ENCODE results near the gene TDRD10. TPM values are rescaled to one million over a fixed set of nuclear protein-coding genes. Genes with fewer than 3 reads are reported as not detected.
"Not testable (repeated sequence)": the region's sequence is repeated elsewhere in the genome, so short reads cannot be mapped to it uniquely, and the experiment has no call there.

The TDRD10 gene
- total RNA-seq, 1 experiment from 2014 or later: not detected

DNA sequence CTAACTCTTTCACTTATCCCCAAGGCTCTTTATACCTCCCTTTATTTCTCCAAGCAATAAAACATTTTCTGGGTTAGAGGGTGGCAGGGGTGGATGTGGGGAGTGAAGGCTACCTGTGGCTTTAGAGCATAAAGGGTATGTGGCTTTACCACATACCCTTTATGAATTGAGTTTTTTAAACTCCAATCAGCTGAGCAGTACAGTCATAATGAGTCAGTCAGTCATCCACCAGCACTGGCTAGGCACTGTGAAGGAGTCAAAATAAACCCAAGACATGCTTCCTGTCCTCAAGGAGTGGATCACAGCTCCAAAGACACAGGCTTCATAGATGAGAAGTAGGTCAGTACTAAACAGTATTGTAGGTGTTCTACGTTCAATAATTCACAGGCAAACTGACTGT is 2.6 kb upstream of the TDRD10 start:
- DNase-seq (ENCODE audit: low read depth): no peak
- in situ Hi-C loops (cut with HindIII; ENCODE audit: low pct_unique_long_range_greater_than_20kb, low sequenced_read_pairs): no loop called here

DNA sequence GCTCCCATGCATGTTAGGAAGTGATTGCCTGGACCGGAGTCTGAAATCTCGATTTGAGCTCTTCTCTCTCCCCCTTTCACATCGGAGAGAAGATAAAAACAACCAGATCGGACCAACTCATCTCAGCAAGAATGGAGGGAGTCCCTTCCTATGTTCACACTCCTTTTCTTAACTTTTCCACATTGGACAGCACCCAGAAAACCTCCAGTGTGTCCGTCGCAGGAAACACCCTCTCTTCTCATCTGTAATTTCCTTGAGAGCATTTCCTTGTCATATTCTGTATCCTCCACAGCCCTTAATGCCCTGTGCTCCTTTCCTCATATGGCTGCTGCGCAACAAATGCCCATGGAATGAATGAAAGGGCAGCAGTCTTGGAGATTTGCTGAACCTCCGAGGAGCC is 1.5 kb upstream of the TDRD10 start:
- no peak for DNase-seq (ENCODE audit: low read depth)
- in situ Hi-C loops (cut with HindIII; ENCODE audit: low pct_unique_long_range_greater_than_20kb, low sequenced_read_pairs): no loop called here

DNA sequence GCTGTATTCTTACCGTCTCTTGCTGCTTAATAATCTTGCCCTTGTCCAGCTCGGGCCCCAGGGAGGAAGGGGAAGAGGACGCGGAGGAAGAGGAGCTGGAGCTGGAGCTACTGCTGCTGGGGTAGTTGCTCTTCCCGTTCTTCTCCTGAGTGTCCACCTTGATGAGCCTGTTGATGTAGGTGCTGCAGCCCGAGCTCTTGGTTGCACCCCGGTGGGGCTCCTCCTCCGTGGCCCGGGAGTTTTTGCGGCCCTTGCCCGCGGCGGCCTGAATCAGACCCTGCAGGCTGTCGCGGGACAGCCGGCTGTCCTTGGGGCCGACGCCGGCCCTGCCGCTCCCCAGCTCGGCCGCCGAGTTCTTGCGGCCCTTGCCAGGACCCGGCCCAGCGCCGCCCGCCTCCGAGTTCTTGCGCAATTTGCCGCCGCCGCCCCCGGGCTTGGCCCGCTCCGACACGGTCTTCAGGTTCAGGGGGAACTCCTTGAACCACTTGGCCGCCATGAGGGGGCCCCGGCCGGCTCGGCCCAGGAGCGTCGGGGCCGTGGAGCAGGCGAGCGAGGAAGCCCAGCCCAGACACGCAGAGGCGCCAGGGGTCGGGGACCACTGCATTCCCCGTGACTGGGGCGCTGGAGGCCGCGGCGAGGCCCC is 475 bp upstream of the TDRD10 start:
- DNase-seq (ENCODE audit: low read depth): no peak
- in situ Hi-C loops (cut with HindIII; ENCODE audit: low pct_unique_long_range_greater_than_20kb, low sequenced_read_pairs): no loop called here

DNA sequence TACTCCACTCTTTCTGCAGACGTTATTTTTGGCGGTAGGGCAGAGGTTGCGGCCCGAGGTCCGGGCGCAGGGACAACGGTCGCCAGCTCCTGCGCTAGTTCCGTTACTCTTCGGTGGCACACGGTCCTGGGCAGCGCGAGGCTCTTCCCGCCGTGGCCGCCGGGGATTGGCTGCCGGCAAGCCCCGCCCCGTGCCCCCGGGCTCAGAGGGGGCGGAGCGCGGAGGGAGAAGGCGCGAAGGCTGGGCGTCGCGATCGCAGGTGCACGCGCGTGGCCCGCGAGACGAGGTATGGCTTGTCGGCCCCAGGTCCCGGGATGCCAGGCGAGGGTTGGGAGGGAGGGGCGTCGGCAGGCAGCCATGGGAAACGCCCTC is 711 bp downstream of the TDRD10 start:
- no peak for DNase-seq (ENCODE audit: low read depth)
- in situ Hi-C loops (cut with HindIII; ENCODE audit: low pct_unique_long_range_greater_than_20kb, low sequenced_read_pairs): no loop called here

DNA sequence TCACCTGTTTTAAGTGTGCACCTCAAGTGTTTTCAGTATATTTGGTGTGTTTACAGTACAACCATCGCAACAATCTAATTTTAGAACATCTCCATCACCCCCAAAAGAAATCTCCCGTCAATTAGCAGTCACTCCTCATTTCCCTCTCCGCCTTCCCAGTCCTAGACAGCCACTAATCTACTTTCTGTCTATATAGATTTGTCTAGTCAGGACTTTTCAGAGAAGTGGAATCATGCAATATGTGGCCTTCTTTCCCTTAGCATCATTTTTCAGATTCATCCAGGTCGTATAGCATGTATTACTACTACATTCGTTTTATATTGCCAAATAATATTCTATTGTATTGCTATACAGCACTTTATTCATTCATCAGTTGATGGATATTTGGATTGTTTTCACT is 1.9 kb downstream of the TDRD10 start:
- in situ Hi-C loops (cut with HindIII; ENCODE audit: low pct_unique_long_range_greater_than_20kb, low sequenced_read_pairs): no loop called here
- no peak for DNase-seq (ENCODE audit: low read depth)

DNA sequence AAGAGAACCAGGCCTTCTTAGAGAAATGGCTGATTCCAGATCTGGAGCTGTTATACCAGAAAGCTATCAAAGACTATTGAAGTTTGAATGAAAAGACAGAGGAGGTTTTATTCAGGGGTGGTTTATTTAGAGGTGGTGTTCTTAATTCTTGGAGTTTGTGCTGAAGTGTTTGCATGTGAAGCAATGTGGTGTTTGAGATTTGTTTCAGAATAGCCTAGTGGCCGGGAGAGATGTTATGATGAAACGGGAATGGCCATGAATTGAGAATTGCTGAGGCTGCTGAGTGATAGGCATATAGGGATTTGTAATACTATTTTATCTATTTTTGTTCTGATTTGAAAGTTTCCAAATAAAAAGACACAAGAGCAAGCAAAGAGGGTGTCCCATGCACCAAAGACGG is 10.7 kb downstream of the TDRD10 start:
- DNase-seq (ENCODE audit: low read depth): no peak
- in situ Hi-C loops (cut with HindIII; ENCODE audit: low pct_unique_long_range_greater_than_20kb, low sequenced_read_pairs): no loop called here

DNA sequence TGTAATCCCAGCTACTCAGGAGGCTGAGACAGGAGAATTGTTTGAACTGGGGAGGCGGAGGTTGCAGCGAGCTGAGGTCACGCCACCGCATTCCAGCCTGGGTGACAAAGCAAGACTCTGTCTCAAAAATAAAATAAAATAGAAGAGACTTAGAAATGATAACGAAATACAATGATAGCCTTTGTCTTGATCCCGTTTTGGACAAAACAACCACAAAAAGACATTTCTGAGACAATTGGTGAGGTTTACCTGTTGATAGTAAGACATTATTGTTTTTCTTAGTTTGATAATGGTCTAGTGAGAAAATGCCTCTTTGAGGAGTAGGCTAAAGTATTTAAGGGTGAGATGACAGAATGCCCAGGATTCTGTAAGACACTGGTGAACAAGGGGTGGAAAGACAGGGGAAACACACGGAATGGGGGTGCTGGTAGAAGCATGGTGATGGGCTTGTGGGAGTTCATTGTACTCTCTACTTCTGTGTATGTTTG is 12.1 kb downstream of the TDRD10 start:
- in situ Hi-C loops (cut with HindIII; ENCODE audit: low pct_unique_long_range_greater_than_20kb, low sequenced_read_pairs): no loop called here
- DNase-seq (ENCODE audit: low read depth): no peak

DNA sequence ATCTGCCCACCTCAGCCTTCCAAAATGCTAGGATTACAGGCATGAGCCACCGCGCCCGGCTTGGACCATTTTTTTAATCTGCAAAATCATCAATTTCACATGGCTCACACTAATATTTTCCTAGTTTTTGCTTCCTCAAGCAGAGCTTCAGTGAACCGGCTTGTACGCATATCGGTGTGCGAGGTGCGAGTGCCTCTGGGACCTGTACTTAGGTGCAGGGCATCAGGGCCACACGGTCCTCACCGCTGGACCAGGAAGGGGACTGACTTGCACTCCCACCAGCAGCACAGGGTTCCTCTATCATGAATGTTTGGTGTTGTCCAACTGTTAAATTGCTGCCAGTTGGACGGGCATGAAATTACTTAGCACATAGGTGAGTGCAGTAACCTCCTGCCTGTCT is 15.6 kb downstream of the TDRD10 start:
- no peak for DNase-seq (ENCODE audit: low read depth)
- in situ Hi-C loops (cut with HindIII; ENCODE audit: low pct_unique_long_range_greater_than_20kb, low sequenced_read_pairs): no loop called here

DNA sequence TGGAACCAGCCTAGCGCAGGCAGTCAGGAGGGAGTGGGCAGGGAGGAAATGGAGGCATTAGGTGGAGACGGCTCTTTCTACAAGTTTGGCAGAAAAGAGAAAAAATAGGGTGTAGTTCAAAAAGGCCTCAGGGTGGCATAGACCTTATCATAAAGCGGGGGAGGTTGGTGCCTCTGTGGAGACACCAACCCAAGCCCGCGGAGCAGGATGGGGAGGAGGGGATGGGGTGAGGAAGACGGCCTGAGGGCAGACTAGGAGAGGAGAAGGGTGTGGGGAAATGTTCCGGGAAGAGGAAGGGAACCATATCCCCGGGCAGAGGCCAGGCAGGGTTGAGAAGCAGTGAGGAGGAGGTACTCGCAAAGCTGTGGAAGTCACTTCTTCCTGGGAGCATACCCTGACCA is 17.6 kb downstream of the TDRD10 start:
- in situ Hi-C loops (cut with HindIII; ENCODE audit: low pct_unique_long_range_greater_than_20kb, low sequenced_read_pairs): no loop called here
- DNase-seq (ENCODE audit: low read depth): no peak

DNA sequence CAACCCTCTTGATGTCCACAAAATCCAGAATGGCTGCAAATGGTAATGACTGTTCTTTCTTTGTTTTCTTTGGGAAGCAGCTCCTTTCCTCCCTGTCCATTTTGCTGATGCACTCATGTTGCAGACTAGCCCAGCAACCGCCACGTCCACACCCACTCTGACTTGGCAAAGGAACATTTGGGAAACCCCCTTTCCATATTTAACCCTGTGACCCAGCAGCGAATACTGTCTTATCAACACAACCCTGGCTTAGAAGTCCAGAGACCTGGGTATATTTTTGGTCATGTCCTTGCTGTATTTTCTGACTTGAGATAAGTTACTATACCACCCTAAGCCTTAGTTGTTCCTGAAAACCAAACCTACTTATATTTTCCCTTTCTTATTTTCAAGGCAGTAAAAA is 18.3 kb downstream of the TDRD10 start:
- DNase-seq (ENCODE audit: low read depth): no peak
- in situ Hi-C loops (cut with HindIII; ENCODE audit: low pct_unique_long_range_greater_than_20kb, low sequenced_read_pairs): no loop called here

DNA sequence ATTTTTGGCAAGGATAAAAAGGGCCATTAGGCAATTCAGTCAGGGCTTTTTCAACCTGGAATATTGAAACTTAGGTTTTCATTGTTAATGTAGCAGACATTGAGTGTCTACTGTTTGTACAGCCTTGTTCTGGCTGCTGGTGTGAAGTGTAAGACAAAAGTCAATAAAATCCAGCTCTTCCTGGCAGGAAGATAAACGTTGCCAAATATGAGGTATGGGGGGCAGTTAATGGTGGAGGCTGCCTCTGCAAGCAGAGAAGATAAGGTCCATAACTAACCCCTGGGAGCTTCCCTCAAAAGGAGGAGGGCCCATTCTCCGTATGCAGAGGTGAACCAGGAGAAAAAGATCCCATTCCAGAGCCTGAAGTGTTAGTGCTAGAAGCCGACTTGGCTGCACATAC is 19.7 kb downstream of the TDRD10 start:
- DNase-seq (ENCODE audit: low read depth): no peak
- in situ Hi-C loops (cut with HindIII; ENCODE audit: low pct_unique_long_range_greater_than_20kb, low sequenced_read_pairs): no loop called here

DNA sequence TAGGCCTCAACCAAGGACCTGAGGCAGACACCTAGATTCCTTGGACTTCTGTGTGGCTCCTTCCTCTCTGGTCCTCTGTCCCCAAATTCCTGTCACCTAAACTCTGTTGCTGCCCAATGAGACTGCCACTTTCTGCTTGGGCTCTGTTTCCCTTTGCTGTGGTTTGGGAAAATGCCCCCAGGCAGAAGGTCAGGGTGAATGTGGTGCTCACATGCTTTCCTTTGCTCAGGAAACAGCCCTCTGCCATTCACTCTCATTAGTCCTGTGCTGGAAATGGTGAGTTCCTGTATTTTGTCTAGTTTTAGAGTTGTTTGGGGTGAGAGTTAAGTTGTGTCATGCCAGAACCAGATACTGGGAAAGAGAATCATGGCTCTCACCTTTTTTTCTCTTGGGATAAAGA is 22.9 kb downstream of the TDRD10 start:
- in situ Hi-C loops (cut with HindIII; ENCODE audit: low pct_unique_long_range_greater_than_20kb, low sequenced_read_pairs): no loop called here
- no peak for DNase-seq (ENCODE audit: low read depth)

DNA sequence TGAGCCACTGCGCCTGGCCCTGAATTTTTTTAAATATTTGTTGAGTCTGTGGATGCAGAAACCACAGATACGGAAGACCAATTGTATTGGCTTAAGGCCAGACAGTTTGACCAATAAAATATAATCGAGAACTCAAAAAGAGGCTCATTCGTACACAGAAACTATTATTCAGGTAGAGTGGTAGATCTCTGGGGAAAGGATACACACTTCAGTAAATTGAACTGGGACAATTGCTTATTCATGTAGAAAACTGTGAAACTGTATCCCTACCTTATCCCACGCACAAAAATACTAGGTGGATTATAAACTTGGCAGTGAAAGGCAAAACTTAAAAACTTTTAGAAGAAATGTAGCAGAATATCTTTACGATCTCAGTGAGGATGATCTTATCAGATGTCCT is 25.2 kb downstream of the TDRD10 start:
- in situ Hi-C loops (cut with HindIII; ENCODE audit: low pct_unique_long_range_greater_than_20kb, low sequenced_read_pairs): no loop called here
- DNase-seq (ENCODE audit: low read depth): no peak

DNA sequence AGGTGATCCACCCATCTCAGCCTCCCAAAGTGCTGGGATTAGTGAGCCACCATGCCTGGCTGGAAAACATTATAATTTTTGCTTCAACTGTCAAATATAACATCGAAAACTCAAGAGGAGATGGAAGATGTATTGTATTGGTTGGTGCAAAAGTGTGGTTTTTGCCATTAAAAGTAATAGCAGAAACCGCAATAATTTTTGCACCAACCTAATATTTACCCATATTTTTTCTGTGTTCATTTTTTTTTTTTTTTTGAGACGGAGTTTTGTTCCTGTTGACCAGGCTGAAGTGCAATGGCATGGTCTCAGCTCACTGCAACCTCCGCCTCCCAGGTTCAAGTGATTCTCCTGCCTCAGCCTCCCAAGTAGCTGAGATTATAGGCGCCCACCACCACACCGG is 27.3 kb downstream of the TDRD10 start:
- in situ Hi-C loops (cut with HindIII; ENCODE audit: low pct_unique_long_range_greater_than_20kb, low sequenced_read_pairs): no loop called here
- DNase-seq (ENCODE audit: low read depth): no peak

DNA sequence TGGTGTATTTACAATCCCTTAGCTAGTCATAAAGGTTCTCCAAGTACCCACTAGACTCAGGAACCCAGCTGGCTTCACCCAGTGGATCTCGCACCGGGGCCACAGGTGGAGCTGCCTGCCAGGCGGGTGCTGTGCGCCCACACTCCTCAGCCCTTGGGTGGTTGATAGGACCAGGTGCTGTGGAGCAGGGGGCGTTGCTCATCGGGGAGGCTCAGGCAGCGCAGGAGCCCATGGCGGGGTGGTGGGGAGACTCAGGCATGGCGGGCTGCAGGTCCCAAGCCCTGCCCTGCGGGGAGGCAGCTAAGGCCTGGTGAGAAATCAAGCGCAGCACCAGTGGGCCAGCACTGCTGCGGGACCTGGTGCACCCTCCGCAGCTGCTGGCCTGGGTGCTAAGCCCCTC is 29.9 kb downstream of the TDRD10 start:
- in situ Hi-C loops (cut with HindIII; ENCODE audit: low pct_unique_long_range_greater_than_20kb, low sequenced_read_pairs); DNase-seq (ENCODE audit: low read depth): not testable (repeated sequence)

DNA sequence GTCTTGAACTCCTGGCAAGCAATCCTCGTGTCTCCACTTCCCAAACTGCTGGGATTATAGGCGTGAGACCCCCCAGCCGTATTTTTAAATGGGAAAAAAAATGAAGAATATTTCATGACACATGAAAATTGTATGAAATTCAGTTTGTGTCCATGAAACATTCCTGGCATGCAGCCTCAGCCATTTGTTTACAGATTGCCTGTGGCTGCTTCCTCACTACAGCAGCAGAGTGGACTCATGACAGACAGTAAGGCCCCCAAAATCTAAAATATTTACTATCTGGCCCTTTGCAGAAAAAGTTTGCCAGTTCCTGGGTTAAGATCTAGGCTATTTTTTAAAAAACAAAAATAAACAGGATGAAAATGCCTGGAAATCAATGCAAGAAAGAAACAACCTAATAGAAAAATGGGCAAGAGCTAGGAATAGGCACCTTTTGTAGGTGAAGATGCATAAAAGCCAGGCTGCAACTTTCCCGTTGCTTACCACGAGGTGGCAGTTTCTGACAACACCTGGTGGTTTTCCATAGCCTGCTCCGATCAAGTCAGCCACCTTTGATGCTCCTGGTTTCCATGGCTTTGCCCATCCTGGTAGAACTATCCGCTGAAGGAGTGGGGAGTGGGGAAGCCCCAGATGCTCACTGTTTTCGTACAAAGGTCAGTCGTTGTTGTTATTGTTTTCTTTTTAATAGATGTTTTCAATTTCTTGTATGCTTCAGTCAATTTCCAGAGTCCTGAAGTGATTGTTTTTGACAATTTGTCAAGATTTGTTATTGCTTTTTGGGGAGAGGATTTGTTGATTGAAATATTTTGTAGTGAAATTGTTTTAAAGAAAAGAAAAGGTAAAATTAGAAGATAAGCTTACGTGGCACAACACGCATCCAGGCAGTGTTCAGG is 32.2 kb downstream of the TDRD10 start:
- peak; percentile 30 for DNase-seq (ENCODE audit: low read depth)
- in situ Hi-C loops (cut with HindIII; ENCODE audit: low pct_unique_long_range_greater_than_20kb, low sequenced_read_pairs): no loop called here

DNA sequence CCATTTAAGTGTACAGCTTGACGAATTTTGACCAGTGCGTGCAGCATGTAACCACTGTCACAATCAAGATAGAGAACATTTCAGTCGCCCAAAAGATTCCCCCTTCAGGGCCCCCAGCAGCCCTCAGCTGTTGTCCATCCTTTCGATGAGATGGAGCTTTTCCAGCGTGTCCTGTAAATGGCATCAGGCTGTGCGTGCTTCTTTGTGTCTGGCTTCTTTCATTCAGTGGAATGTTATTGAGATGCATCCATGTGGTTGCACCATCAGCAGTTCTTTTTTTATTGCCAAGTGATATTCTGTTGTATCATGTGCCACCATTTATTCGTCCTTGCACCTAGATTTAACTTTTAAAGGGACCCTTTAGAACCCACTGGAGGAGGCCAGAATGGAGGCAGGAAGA is 34.6 kb downstream of the TDRD10 start:
- in situ Hi-C loops (cut with HindIII; ENCODE audit: low pct_unique_long_range_greater_than_20kb, low sequenced_read_pairs): no loop called here
- no peak for DNase-seq (ENCODE audit: low read depth)

DNA sequence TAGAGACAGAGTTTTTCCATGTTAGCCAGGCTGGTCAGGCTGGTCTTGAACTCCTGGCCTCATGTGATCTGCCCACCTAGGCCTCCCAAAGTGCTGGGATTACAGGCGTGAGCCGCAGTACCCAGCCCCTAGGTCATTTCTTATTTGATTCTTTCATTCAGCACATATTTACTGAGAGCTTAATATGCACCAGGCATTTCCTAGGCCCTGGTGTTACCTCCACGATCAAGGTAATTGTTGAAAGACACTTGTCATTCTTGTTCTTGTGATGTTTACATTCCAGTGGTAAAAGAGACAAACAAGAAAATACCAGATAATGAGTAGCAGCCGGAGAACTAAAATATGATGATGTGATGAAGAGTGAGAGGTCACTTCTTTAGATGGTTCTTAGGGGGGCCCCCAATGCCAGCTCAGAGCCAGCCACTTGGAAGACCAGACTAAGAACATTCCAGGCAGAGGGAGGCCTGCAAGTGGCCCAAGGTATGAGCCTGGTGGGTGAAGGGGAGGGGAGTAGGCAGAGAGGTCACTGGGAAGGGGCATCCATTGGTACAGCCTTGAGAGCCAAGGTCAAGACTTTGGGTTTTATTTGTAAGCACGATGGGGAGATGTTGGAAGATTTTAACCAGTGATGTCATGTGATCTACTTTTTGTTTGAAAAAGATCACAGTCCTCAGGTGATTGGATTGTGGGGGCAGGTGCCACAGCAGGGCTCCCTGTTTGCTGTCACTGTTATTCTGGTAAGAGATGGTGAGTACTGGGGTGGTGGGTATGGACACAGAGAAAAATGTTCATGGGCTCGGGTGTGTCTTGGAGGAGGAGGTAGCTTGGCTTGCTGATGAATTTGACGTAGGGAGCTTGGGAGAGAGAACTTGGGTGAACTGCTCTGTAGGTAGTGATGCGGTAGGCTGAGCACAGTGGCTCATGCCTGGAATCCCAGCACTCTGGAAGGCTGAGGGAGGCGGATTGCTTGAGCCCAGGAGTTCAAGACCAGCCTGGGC is 37.8 kb downstream of the TDRD10 start:
- DNase-seq (ENCODE audit: low read depth): no peak
- in situ Hi-C loops (cut with HindIII; ENCODE audit: low pct_unique_long_range_greater_than_20kb, low sequenced_read_pairs): no loop called here

DNA sequence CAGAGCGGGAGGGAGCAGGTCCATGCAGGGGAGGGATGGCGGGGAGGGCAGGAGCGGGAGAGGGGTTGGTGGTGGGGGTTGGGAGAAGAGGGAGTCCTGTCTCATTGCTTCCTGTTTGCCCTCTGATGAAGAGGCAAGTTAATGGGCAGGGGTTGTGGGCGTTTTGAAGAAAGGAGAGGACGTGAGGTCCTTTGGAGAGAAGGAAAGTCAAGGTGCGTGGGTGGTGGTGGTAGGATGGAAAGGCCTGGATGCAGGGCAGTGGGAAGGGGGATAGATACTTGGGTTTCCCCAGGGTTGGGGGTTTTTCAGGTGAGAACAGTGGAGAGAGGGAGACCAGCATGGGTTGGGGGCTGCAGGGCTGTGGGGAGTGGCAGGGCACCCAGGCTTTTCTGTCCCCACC is 39.2 kb downstream of the TDRD10 start:
- in situ Hi-C loops (cut with HindIII; ENCODE audit: low pct_unique_long_range_greater_than_20kb, low sequenced_read_pairs): no loop called here
- DNase-seq (ENCODE audit: low read depth): no peak

All from Caki2 (cell line).